GM19328 (cell line): ENCODE results near the gene CHMP1B.
"Not testable (repeated sequence)": the region's sequence is repeated elsewhere in the genome, so short reads cannot be mapped to it uniquely, and the experiment has no call there.

ENCODE experiments used
- ATAC-seq: cut with Tn5 transposase; IDR thresholded peaks from one replicate; pipeline ENCODE4 v1.9.1; 2021; ENCODE audit warnings: mild to moderate bottlenecking, moderate library complexity; ENCODE audit not compliant: unreplicated experiment

CHMP1B gene

GRCh38 chr18:11839556-11839955, 11.7 kb upstream of the CHMP1B start:
- ATAC-seq: no peak

GRCh38 chr18:11840493-11840892, 10.7 kb upstream of the CHMP1B start:
- no peak for ATAC-seq

- ATAC-seq: no peak
These were observed 8.7 kb upstream of the CHMP1B start for GRCh38 chr18:11842562-11842961.

- ATAC-seq: no peak
These were observed 6.8 kb upstream of the CHMP1B start for GRCh38 chr18:11844436-11844835.

GRCh38 chr18:11845654-11846053, 5.6 kb upstream of the CHMP1B start:
- no peak for ATAC-seq

GRCh38 chr18:11847811-11848210, 3.4 kb upstream of the CHMP1B start:
- ATAC-seq: no peak

GRCh38 chr18:11849279-11849678, 1.9 kb upstream of the CHMP1B start:
- no peak for ATAC-seq

GRCh38 chr18:11849841-11850634, 1.2 kb upstream of the CHMP1B start:
- no peak for ATAC-seq

- ATAC-seq: peak; percentile 16
These were observed 430 bp upstream of the CHMP1B start for GRCh38 chr18:11850821-11851145.

GRCh38 chr18:11851806-11852337, 659 bp downstream of the CHMP1B start:
- no peak for ATAC-seq

- not testable (repeated sequence) for ATAC-seq
These were observed 3.3 kb downstream of the CHMP1B start for GRCh38 chr18:11854554-11854953.

- ATAC-seq: no peak
These were observed 6.1 kb downstream of the CHMP1B start for GRCh38 chr18:11857177-11857887.

- no peak for ATAC-seq
These were observed 8.1 kb downstream of the CHMP1B start for GRCh38 chr18:11859282-11859830.

GRCh38 chr18:11859903-11860407, 8.7 kb downstream of the CHMP1B start:
- no peak for ATAC-seq

GRCh38 chr18:11860594-11861450, 9.6 kb downstream of the CHMP1B start:
- ATAC-seq: no peak

GRCh38 chr18:11861583-11862288, 10.5 kb downstream of the CHMP1B start:
- ATAC-seq: no peak

- no peak for ATAC-seq
These were observed 11.4 kb downstream of the CHMP1B start for GRCh38 chr18:11862468-11863137.

GRCh38 chr18:11864471-11864870, 13.3 kb downstream of the CHMP1B start:
- ATAC-seq: no peak

- ATAC-seq: no peak
These were observed 13.9 kb downstream of the CHMP1B start for GRCh38 chr18:11865071-11865470.

GRCh38 chr18:11866329-11866728, 15.1 kb downstream of the CHMP1B start:
- no peak for ATAC-seq
